ENCODE measurements around the gene KIAA0040.

KIAA0040 gene

GRCh38 chr1:175167861-175168260, 24.7 kb downstream of the KIAA0040 start:
- TF ChIP-seq, protein P1, sequence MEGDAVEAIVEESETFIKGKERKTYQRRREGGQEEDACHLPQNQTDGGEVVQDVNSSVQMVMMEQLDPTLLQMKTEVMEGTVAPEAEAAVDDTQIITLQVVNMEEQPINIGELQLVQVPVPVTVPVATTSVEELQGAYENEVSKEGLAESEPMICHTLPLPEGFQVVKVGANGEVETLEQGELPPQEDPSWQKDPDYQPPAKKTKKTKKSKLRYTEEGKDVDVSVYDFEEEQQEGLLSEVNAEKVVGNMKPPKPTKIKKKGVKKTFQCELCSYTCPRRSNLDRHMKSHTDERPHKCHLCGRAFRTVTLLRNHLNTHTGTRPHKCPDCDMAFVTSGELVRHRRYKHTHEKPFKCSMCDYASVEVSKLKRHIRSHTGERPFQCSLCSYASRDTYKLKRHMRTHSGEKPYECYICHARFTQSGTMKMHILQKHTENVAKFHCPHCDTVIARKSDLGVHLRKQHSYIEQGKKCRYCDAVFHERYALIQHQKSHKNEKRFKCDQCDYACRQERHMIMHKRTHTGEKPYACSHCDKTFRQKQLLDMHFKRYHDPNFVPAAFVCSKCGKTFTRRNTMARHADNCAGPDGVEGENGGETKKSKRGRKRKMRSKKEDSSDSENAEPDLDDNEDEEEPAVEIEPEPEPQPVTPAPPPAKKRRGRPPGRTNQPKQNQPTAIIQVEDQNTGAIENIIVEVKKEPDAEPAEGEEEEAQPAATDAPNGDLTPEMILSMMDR (IDR thresholded peaks at IDR 0.05; ENCODE audit: low read depth, low read length) = no peak
- H3K4me3 ChIP-seq (replicated peaks in 1 of 2; ENCODE audit: low read depth in 2 of 2, low read length in 2 of 2) = no peak overlapping the region
- DNase-seq (ENCODE audit: low read depth in 2 of 2) = no peak

DNA sequence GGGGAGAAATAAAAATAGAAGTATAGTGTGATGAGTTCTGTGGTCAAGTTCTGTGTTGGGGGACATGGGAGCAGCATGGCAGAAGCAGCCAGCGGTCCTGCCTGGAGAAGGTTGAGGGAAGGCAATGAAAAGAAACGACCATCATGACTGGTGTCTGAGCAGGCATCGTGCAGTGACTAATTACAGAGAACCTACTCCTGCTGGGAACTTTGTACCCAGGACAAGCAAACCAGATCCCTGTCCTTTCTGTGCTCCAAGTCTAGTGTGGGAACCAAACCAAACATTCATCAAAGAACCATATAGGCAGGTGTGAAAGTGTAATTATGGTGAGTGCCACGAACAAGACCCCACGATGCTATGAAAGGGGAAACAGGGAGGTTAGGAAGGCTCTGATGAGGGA, 25.8 kb downstream of the KIAA0040 start:
- TF ChIP-seq, protein P1 (IDR thresholded peaks at IDR 0.05; ENCODE audit: low read depth, low read length) = no peak
- no peak overlapping the region for H3K4me3 ChIP-seq (replicated peaks in 1 of 2; ENCODE audit: low read depth in 2 of 2, low read length in 2 of 2)
- DNase-seq (ENCODE audit: low read depth in 2 of 2) = no peak

DNA sequence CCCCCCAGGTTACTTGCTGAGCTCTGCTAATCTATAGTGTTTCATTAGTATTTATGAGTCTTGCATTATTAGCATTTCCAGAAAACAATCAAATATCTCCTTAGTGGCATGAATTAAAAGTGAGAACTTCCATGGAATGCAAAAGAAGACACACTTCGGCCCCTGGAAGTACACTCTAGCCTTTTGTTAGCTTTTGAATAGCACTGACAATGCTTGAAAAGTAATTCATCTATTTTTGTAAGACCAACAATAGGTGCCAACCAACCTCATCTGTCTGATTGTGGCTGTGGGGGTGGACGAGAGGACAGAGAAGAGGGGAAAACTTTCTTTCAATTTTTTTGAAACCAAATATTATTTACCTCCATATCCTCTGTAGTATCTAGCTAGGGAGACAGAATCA, 27.8 kb downstream of the KIAA0040 start:
- no peak overlapping the region for H3K4me3 ChIP-seq (replicated peaks in 1 of 2; ENCODE audit: low read depth in 2 of 2, low read length in 2 of 2)
- no peak for DNase-seq (ENCODE audit: low read depth in 2 of 2)
- TF ChIP-seq, protein P1 (IDR thresholded peaks at IDR 0.05; ENCODE audit: low read depth, low read length) = no peak

- DNase-seq (ENCODE audit: low read depth in 2 of 2) = no peak
- H3K4me3 ChIP-seq (replicated peaks in 1 of 2; ENCODE audit: low read depth in 2 of 2, low read length in 2 of 2) = no peak overlapping the region
- TF ChIP-seq, protein P1 (IDR thresholded peaks at IDR 0.05; ENCODE audit: low read depth, low read length) = no peak
These were observed 28.9 kb downstream of the KIAA0040 start for GRCh38 chr1:175163702-175164101.

DNA sequence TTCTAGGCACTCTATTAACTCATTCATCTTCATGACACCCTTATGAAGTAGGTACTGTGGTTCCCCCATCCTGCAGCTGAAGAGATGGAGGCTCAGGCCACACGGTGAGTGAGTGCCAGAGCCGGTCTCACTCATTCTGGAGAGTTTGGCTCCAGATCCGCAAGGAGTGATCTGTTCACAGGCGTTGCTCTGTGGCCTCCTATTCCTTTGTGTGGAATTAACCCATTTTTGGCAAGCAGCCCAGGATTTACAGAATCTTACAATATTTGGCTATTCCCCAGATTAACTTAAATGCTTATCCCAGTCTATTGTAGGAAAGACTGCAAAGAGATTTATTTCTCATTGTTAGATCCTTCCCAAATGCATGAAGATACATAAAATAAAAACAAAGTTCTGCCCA, 29.6 kb downstream of the KIAA0040 start:
- TF ChIP-seq, protein P1 (IDR thresholded peaks at IDR 0.05; ENCODE audit: low read depth, low read length) = no peak
- peak; percentile 17 to 48 for DNase-seq (ENCODE audit: low read depth in 2 of 2)
- H3K4me3 ChIP-seq (replicated peaks in 1 of 2; ENCODE audit: low read depth in 2 of 2, low read length in 2 of 2) = no peak overlapping the region

- TF ChIP-seq, protein P1 (IDR thresholded peaks at IDR 0.05; ENCODE audit: low read depth, low read length) = no peak
- peak in 1 of 2 donors; percentile 18 for DNase-seq (ENCODE audit: low read depth in 2 of 2)
- H3K4me3 ChIP-seq (replicated peaks in 1 of 2; ENCODE audit: low read depth in 2 of 2, low read length in 2 of 2) = no peak overlapping the region
These were observed 34.4 kb downstream of the KIAA0040 start for GRCh38 chr1:175158170-175158591.

- no peak overlapping the region for H3K4me3 ChIP-seq (replicated peaks in 1 of 2; ENCODE audit: low read depth in 2 of 2, low read length in 2 of 2)
- TF ChIP-seq, protein P1 (IDR thresholded peaks at IDR 0.05; ENCODE audit: low read depth, low read length) = no peak
- no peak for DNase-seq (ENCODE audit: low read depth in 2 of 2)
These were observed 35.4 kb downstream of the KIAA0040 start for GRCh38 chr1:175157200-175157599.
